K562 (cell line): ENCODE results near the gene FAM180B. TPM values are rescaled to one million over a fixed set of nuclear protein-coding genes. Genes with fewer than 3 reads are reported as not detected.
"Not testable (repeated sequence)": the region's sequence is repeated elsewhere in the genome, so short reads cannot be mapped to it uniquely, and the experiment has no call there.

Source experiments
- ATAC-seq: fragments of 200-7000 bp; cut with Tn5 transposase; 3 replicates; pipeline ENCODE4 v1.9.1; 2020; ENCODE audit warnings: moderate library complexity
- BruUV-seq: library from RNA; stranded (reverse); fragments of 400-500 nt; replicated peaks from 2 replicates; lab custom pipeline; 2021; lab: Mats Ljungman, UMichigan
- CTCF ChIA-PET: fragments of 300-600 bp; formaldehyde crosslinking; extraction: SDS; loops from one replicate; lab custom pipeline; 2021; ENCODE audit warnings: low intra/inter-chr PET ratio; lab: Yijun Ruan, JAX
- POLR2A ChIA-PET: fragments of 300-600, 350-650 bp; sonication (Branson Sonifier 250); formaldehyde crosslinking; extraction: SDS; loops from one replicate; lab custom pipeline; 2021; ENCODE audit warnings: antibody characterized with exemption, inconsistent platforms; lab: Yijun Ruan, JAX
- DNase-seq, 4 experiments: peaks; one replicate each; pipeline versions ENCODE4 v3.0.0 to v3.0.0-alpha.2; 2011 to 2018; ENCODE audit warnings: low spot score in 3 of 4, mixed read lengths in 3 of 4; ENCODE audit errors: extremely low read depth in 1 of 4
- FAIRE-seq: peaks from 2 replicates; lab custom pipeline; 2011; peaks lifted over from hg19 to GRCh38; lab: Jason Lieb, UNC
- H2AFZ ChIP-seq: 2 replicates; pipeline ENCODE4 v1.6.0; 2011; ENCODE audit warnings: low read depth, low read length, control low read depth, inconsistent platforms
- H3K27ac ChIP-seq: fragments of 200-600 bp; 3 replicates; pipeline ENCODE4 v1.8.0; 2011; ENCODE audit warnings: low read depth, mild to moderate bottlenecking, control low read depth, inconsistent platforms, low read length, moderate library complexity, mixed read lengths; ENCODE audit errors: extremely low read depth
- H3K27me3 ChIP-seq, 2 experiments: fragments of 300-600 bp in 1 of 2; 2 replicates in 1 of 2; 3 replicates in 1 of 2; pipeline versions ENCODE4 v1.6.0 to v1.8.0; 2011; ENCODE audit warnings: inconsistent platforms in 2 of 2, low read length in 2 of 2, mild to moderate bottlenecking in 1 of 2, mixed read lengths in 1 of 2, moderate library complexity in 1 of 2; ENCODE audit not compliant: control insufficient read depth in 2 of 2, insufficient read depth in 2 of 2
- H3K36me3 ChIP-seq: fragments of 300-600 bp; 3 replicates; pipeline ENCODE4 v1.8.0; 2011; ENCODE audit warnings: mild to moderate bottlenecking, low read length, inconsistent platforms; ENCODE audit not compliant: control insufficient read depth, insufficient read depth
- H3K4me1 ChIP-seq, 2 experiments: fragments of 200-600 bp in 1 of 2; replicated peaks in 1 of 2; 2 replicates in 1 of 2; 3 replicates in 1 of 2; pipeline versions ENCODE4 v1.5.1 to v1.8.0; 2011; ENCODE audit warnings: inconsistent platforms in 2 of 2, low read length in 2 of 2, mild to moderate bottlenecking in 1 of 2, mixed read lengths in 1 of 2, moderate library complexity in 1 of 2; ENCODE audit not compliant: control insufficient read depth in 2 of 2, insufficient read depth in 2 of 2
- H3K4me2 ChIP-seq: 2 replicates; pipeline ENCODE4 v1.6.1; 2011; ENCODE audit warnings: low read length, control low read depth, inconsistent platforms, mixed read lengths; ENCODE audit not compliant: insufficient read depth
- H3K4me3 ChIP-seq: fragments of 200-600 bp; sonication (generic), shearing (Covaris generic); 2 replicates; pipeline ENCODE4 v1.5.1; 2016; ENCODE audit warnings: control low read depth, inconsistent platforms
- H3K79me2 ChIP-seq: fragments of 200-600 bp; 3 replicates; pipeline ENCODE4 v1.8.0; 2011; ENCODE audit warnings: low read length, inconsistent platforms; ENCODE audit not compliant: control insufficient read depth, insufficient read depth
- H3K9ac ChIP-seq, 2 experiments: 2 replicates each; pipeline versions ENCODE4 v1.6.0 to v1.6.1; 2011; ENCODE audit warnings: low read depth in 2 of 2, low read length in 2 of 2, control low read depth in 1 of 2, inconsistent platforms in 1 of 2, mild to moderate bottlenecking in 1 of 2, mixed read lengths in 1 of 2; ENCODE audit not compliant: insufficient read depth in 1 of 2
- H3K9me1 ChIP-seq: one replicate; pipeline ENCODE4 v1.6.0; 2011; ENCODE audit warnings: inconsistent platforms, mild to moderate bottlenecking, low read length, moderate library complexity; ENCODE audit not compliant: control insufficient read depth, insufficient read depth
- H3K9me3 ChIP-seq: replicated peaks from 2 replicates; pipeline ENCODE4 v1.5.1; 2011; ENCODE audit warnings: low read depth, low read length, inconsistent platforms; ENCODE audit not compliant: control insufficient read depth, insufficient read depth
- H4K20me1 ChIP-seq: replicated peaks from 2 replicates; pipeline ENCODE4 v1.6.1; 2011; ENCODE audit warnings: low read length, inconsistent platforms, mixed read lengths; ENCODE audit not compliant: control insufficient read depth, insufficient read depth
- WGBS: fragments of 100-300 bp; shearing (Covaris generic); methylation state at CpG from one replicate; pipeline ENCODE4 v1.1.6; 2016; ENCODE audit warnings: low coverage, mixed read lengths; ENCODE audit not compliant: insufficient coverage; ENCODE audit errors: missing lambda C conversion rate; 5-methylcytosine and 5-hydroxymethylcytosine counted together
- in situ Hi-C: fragments of 300-500 bp; cut with MboI; formaldehyde crosslinking; loops from 4 replicates; pipeline ENCODE4 v1.15.0; 2018; ENCODE audit warnings: inconsistent platforms, mixed read lengths
- intact Hi-C: fragments of 100-400 bp; cut with micrococcal nuclease; formaldehyde crosslinking; loops from 2 replicates; pipeline ENCODE4 v1.14.2; 2022
- polyA plus RNA-seq, 8 experiments: library from polyadenylated mRNA; depleted of rRNA in 4 of 8; stranded (reverse) in 5 of 8; unstranded in 3 of 8; fragments of >200 nt; fragmentation: Nextera tagmentation in 2 of 8; fragmentation: Illumina TruSeq in 1 of 8; extraction: Ambion mirVana in 2 of 8; extraction: Trizol in 1 of 8; gene quantifications; 2 replicates each; pipeline versions ENCODE4 v1.2.1 to v1.2.3, GENCODE V29; 2011 to 2014; ENCODE audit warnings: inconsistent platforms in 1 of 8, missing spikeins in 1 of 8
- total RNA-seq, 7 experiments: library from RNA; depleted of rRNA in 6 of 7; stranded (reverse); fragments of >200 nt in 6 of 7; fragmentation: Illumina TruSeq in 2 of 7; extraction: Trizol in 2 of 7; gene quantifications; 2 replicates each; pipeline versions ENCODE4 v1.2.1 to v1.2.3, GENCODE V29; 2011 to 2021; ENCODE audit warnings: low replicate concordance in 1 of 7
- TF ChIP-seq, protein P1 (sequence below): fragments of 450-650 bp; IDR thresholded peaks from 2 replicates; pipeline ENCODE4 v1.6.1; 2018; ENCODE audit not compliant: partially characterized antibody

FAM180B gene
- total and polyA plus RNA-seq, 9 of the 15 experiments (the other 6 are each of a cell fraction or from before 2014, with no cell fraction given), result 0.05 to 0.14 TPM; not detected in 7

DNA sequence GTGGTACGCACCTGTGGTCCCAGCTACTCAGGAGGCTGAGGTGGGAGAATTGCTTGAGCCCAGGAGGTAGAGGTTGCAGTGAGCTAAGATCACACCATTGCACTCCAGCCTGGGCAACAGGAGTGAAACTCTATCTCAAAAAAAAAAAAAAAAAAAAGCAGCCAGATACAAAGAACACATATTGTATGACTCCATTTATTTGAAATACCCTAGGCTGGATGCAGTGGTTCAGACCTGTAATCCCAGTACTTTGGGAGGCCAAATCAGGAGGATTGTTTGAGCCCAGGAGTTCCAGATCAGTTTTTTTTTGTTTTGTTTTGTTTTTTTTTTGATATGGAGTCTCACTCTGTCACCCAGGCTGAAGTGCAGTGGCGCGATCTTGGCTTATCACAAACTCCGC, 24.1 kb upstream of the FAM180B start:
- in situ Hi-C loops, H3K9me3 ChIP-seq, BruUV-seq, CTCF ChIA-PET, H2AFZ ChIP-seq, intact Hi-C loops, ATAC-seq, H3K9me1 ChIP-seq, FAIRE-seq, H3K4me2 ChIP-seq, H4K20me1 ChIP-seq, H3K27me3 ChIP-seq, H3K4me3 ChIP-seq, H3K36me3 ChIP-seq, H3K27ac ChIP-seq, H3K9ac ChIP-seq: not testable (repeated sequence)
- DNase-seq, result peak in 1 of 4 experiments; percentile 15
- Histone ChIP-seq H3K79me2 (peaks cover 28% of the 10 kb centered on the region), H3K4me1 (peaks cover 10 to 40% of the 10 kb centered on the region in 2 experiments; a peak in 4 of 5 replicates)
- POLR2A ChIA-PET, result interaction anchor here (0.6 to 1.1 kb wide), 2 partner anchors 11 to 290 kb away, joined by 3 to 4 read pairs; no protein-coding TSS in a partner anchor
- TF ChIP-seq, protein P1, sequence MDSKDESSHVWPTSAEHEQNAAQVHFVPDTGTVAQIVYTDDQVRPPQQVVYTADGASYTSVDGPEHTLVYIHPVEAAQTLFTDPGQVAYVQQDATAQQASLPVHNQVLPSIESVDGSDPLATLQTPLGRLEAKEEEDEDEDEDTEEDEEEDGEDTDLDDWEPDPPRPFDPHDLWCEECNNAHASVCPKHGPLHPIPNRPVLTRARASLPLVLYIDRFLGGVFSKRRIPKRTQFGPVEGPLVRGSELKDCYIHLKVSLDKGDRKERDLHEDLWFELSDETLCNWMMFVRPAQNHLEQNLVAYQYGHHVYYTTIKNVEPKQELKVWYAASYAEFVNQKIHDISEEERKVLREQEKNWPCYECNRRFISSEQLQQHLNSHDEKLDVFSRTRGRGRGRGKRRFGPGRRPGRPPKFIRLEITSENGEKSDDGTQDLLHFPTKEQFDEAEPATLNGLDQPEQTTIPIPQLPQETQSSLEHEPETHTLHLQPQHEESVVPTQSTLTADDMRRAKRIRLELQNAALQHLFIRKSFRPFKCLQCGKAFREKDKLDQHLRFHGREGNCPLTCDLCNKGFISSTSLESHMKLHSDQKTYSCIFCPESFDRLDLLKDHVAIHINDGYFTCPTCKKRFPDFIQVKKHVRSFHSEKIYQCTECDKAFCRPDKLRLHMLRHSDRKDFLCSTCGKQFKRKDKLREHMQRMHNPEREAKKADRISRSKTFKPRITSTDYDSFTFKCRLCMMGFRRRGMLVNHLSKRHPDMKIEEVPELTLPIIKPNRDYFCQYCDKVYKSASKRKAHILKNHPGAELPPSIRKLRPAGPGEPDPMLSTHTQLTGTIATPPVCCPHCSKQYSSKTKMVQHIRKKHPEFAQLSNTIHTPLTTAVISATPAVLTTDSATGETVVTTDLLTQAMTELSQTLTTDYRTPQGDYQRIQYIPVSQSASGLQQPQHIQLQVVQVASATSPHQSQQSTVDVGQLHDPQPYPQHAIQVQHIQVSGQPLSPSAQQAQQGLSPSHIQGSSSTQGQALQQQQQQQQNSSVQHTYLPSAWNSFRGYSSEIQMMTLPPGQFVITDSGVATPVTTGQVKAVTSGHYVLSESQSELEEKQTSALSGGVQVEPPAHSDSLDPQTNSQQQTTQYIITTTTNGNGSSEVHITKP, result peak; percentile 53
- WGBS, result 49% methylated on average over 4 of the region's 4 CpGs
